ENCODE results near the gene WTAP.
A peak's percentile ranks its signal among the peaks of the same experiment; 100 is the strongest.
"Not testable (repeated sequence)": the region's sequence is repeated elsewhere in the genome, so short reads cannot be mapped to it uniquely, and the experiment has no call there.

WTAP gene

GRCh38 chr6:159726918-159727716, at the start of gene WTAP:
Gene WTAP (plus strand): TSS chr6:159727506. CDS start chr6:159736266, 8,760 bp downstream.
- peak; percentile 83 for DNase-seq

- DNase-seq, result no peak
Measured at GRCh38 chr6:159677506-159678165, 49.7 kb upstream of the WTAP start.

- DNase-seq, result no peak
Measured at GRCh38 chr6:159678574-159678973, 48.7 kb upstream of the WTAP start.

- DNase-seq, result no peak
Measured at GRCh38 chr6:159679091-159680077, 47.9 kb upstream of the WTAP start.

GRCh38 chr6:159680104-159680503, 47.2 kb upstream of the WTAP start:
- DNase-seq, result no peak

- no peak for DNase-seq
Measured at GRCh38 chr6:159681191-159681880, 46.0 kb upstream of the WTAP start.

GRCh38 chr6:159682295-159682694, 45.0 kb upstream of the WTAP start:
- no peak for DNase-seq

- DNase-seq, result no peak
Measured at GRCh38 chr6:159682810-159683209, 44.5 kb upstream of the WTAP start.

GRCh38 chr6:159684013-159684304, 43.3 kb upstream of the WTAP start:
- no peak for DNase-seq

- DNase-seq, result no peak
Measured at GRCh38 chr6:159686040-159686439, 41.3 kb upstream of the WTAP start.

GRCh38 chr6:159686703-159687102, 40.6 kb upstream of the WTAP start:
- DNase-seq, result no peak

- DNase-seq, result no peak
Measured at GRCh38 chr6:159687341-159687740, 40.0 kb upstream of the WTAP start.

- DNase-seq, result no peak
Measured at GRCh38 chr6:159688266-159688905, 38.9 kb upstream of the WTAP start.

GRCh38 chr6:159689001-159689400, 38.3 kb upstream of the WTAP start:
- DNase-seq, result no peak

- not testable (repeated sequence) for DNase-seq
Measured at GRCh38 chr6:159690135-159690534, 37.2 kb upstream of the WTAP start.

- DNase-seq, result peak; percentile 13
Measured at GRCh38 chr6:159691133-159691962, 36.0 kb upstream of the WTAP start.

- DNase-seq, result no peak
Measured at GRCh38 chr6:159691963-159692287, 35.4 kb upstream of the WTAP start.

GRCh38 chr6:159692303-159693127, 34.8 kb upstream of the WTAP start:
- DNase-seq, result peak; percentile 11

GRCh38 chr6:159693128-159693893, 34.0 kb upstream of the WTAP start, which contains the start of gene SOD2:
Gene SOD2 (minus strand): TSS chr6:159693241. CDS start chr6:159693167, 74 bp downstream.
- peak; percentile 64 for DNase-seq
